ENCODE data around the gene COX5A. TPM values are rescaled to one million over a fixed set of nuclear protein-coding genes. Genes with fewer than 3 reads are reported as not detected.
"Not testable (repeated sequence)": the region's sequence is repeated elsewhere in the genome, so short reads cannot be mapped to it uniquely, and the experiment has no call there.

COX5A gene
- total and polyA plus RNA-seq, 2 donors (not counting 1 experiment from before 2014, with no cell fraction given) = 53.3 to 77.3 TPM

- no peak for ATAC-seq (ENCODE audit: low read depth)
- POLR2A ChIA-PET = no interaction called here
- CTCF ChIA-PET = interaction anchor here (1.2 kb wide), 1 partner anchor 260 kb away, joined by 4 read pairs; no protein-coding TSS in a partner anchor
- no peak overlapping the region for H3K4me3 Mint-ChIP-seq
- no peak for TF ChIP-seq EZH2 (IDR thresholded peaks at IDR 0.05; ENCODE audit: borderline replicate concordance, insufficient read depth, low read depth, low read length, poor library complexity, severe bottlenecking)
- TF ChIP-seq, protein P1, sequence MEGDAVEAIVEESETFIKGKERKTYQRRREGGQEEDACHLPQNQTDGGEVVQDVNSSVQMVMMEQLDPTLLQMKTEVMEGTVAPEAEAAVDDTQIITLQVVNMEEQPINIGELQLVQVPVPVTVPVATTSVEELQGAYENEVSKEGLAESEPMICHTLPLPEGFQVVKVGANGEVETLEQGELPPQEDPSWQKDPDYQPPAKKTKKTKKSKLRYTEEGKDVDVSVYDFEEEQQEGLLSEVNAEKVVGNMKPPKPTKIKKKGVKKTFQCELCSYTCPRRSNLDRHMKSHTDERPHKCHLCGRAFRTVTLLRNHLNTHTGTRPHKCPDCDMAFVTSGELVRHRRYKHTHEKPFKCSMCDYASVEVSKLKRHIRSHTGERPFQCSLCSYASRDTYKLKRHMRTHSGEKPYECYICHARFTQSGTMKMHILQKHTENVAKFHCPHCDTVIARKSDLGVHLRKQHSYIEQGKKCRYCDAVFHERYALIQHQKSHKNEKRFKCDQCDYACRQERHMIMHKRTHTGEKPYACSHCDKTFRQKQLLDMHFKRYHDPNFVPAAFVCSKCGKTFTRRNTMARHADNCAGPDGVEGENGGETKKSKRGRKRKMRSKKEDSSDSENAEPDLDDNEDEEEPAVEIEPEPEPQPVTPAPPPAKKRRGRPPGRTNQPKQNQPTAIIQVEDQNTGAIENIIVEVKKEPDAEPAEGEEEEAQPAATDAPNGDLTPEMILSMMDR (IDR thresholded peaks at IDR 0.05) = no peak
- H3K36me3 ChIP-seq (replicated peaks in 1 of 2; ENCODE audit: control extremely low read depth in 1 of 2, control insufficient read depth in 1 of 2, extremely low read depth in 1 of 2, insufficient read depth in 2 of 2, low read length in 1 of 2) = peaks cover 0 to 31% of the 10 kb centered on the region in 2 experiments
- H3K27ac Mint-ChIP-seq = no peak overlapping the region
- no peaks in the 10 kb centered on the region for H3K9me3 ChIP-seq (ENCODE audit: control extremely low read depth in 1 of 3, control insufficient read depth in 2 of 3, insufficient read depth in 1 of 3, low read length in 2 of 3)
- H3K79me2 ChIP-seq (ENCODE audit: control insufficient read depth, insufficient read depth, low read length) = no peaks in the 10 kb centered on the region
- no peak overlapping the region for H3K4me3 ChIP-seq (ENCODE audit: control extremely low read depth in 1 of 5, extremely low read depth in 1 of 5, insufficient read depth in 1 of 5, low read depth in 2 of 5, low read length in 4 of 5)
- no peak overlapping the region for H3K27ac ChIP-seq (ENCODE audit: low read length in 2 of 2)
- H3K4me1 Mint-ChIP-seq = peaks cover 22% of the 10 kb centered on the region
- peaks cover 14 to 24% of the 10 kb centered on the region in 2 donors for H3K4me1 ChIP-seq (ENCODE audit: control insufficient read depth in 2 of 2, insufficient read depth in 2 of 2, low read length in 2 of 2)
- H3K27me3 Mint-ChIP-seq = no peaks in the 10 kb centered on the region
- no peak overlapping the region for H3K9ac ChIP-seq (ENCODE audit: low read length)
- no peak overlapping the region for H2AFZ ChIP-seq (ENCODE audit: insufficient read depth, low read depth, low read length, poor library complexity, severe bottlenecking)
- no peaks in the 10 kb centered on the region for H3K27me3 ChIP-seq (replicated peaks in 1 of 4; ENCODE audit: control extremely low read depth in 1 of 4, control insufficient read depth in 3 of 4, insufficient read depth in 4 of 4, low read length in 3 of 4)
- intact Hi-C loops (cut with micrococcal nuclease) = no loop called here
- H4K20me1 ChIP-seq (ENCODE audit: control insufficient read depth, insufficient read depth, low read length, poor library complexity, severe bottlenecking) = peaks cover 3% of the 10 kb centered on the region
- H3K4me2 ChIP-seq (replicated peaks; ENCODE audit: low read depth, low read length, poor library complexity, severe bottlenecking) = no peak overlapping the region
- no peaks in the 10 kb centered on the region for H3K9me3 Mint-ChIP-seq (ENCODE audit: insufficient read depth)
- no peak for DNase-seq
- WGBS (ENCODE audit: insufficient coverage) = 95% methylated on average over 2 of the region's 3 CpGs
These were observed 41.6 kb downstream of the COX5A start for GRCh38 chr15:74896316-74896715.

GRCh38 chr15:74895830-74896229 is 42.0 kb downstream of the COX5A start:
- H3K4me1 Mint-ChIP-seq = peaks cover 24% of the 10 kb centered on the region
- no peak overlapping the region for H3K4me3 ChIP-seq (ENCODE audit: control extremely low read depth in 1 of 5, extremely low read depth in 1 of 5, insufficient read depth in 1 of 5, low read depth in 2 of 5, low read length in 4 of 5)
- no peak overlapping the region for H3K27ac ChIP-seq (ENCODE audit: low read length in 2 of 2)
- intact Hi-C loops (cut with micrococcal nuclease) = no loop called here
- H3K27me3 ChIP-seq (replicated peaks in 1 of 4; ENCODE audit: control extremely low read depth in 1 of 4, control insufficient read depth in 3 of 4, insufficient read depth in 4 of 4, low read length in 3 of 4) = no peaks in the 10 kb centered on the region
- no peak overlapping the region for H2AFZ ChIP-seq (ENCODE audit: insufficient read depth, low read depth, low read length, poor library complexity, severe bottlenecking)
- CTCF ChIA-PET = interaction anchor here (0.7 to 1.4 kb wide), 2 partner anchors 10 to 751 kb away, joined by 4 to 5 read pairs; partner anchors contain the start of gene FAM219B
- H3K79me2 ChIP-seq (ENCODE audit: control insufficient read depth, insufficient read depth, low read length) = no peaks in the 10 kb centered on the region
- H3K27ac Mint-ChIP-seq = no peak overlapping the region
- no peak overlapping the region for H3K9ac ChIP-seq (ENCODE audit: low read length)
- no peaks in the 10 kb centered on the region for H4K20me1 ChIP-seq (ENCODE audit: control insufficient read depth, insufficient read depth, low read length, poor library complexity, severe bottlenecking)
- DNase-seq (no peak), ATAC-seq (ENCODE audit: low read depth) (no peak)
- H3K27me3 Mint-ChIP-seq = no peaks in the 10 kb centered on the region
- POLR2A ChIA-PET = interaction anchor here (1.8 kb wide), 1 partner anchor 10 kb away, joined by 5 read pairs; no protein-coding TSS in a partner anchor
- H3K4me1 ChIP-seq (ENCODE audit: control insufficient read depth in 2 of 2, insufficient read depth in 2 of 2, low read length in 2 of 2) = peaks cover 13 to 20% of the 10 kb centered on the region in 2 donors
- TF ChIP-seq, protein P1 (IDR thresholded peaks at IDR 0.05) = no peak
- no peak for TF ChIP-seq EZH2 (IDR thresholded peaks at IDR 0.05; ENCODE audit: borderline replicate concordance, insufficient read depth, low read depth, low read length, poor library complexity, severe bottlenecking)
- no peak overlapping the region for H3K4me2 ChIP-seq (replicated peaks; ENCODE audit: low read depth, low read length, poor library complexity, severe bottlenecking)
- 96% methylated on average over 5 of the region's 6 CpGs for WGBS (ENCODE audit: insufficient coverage)
- H3K9me3 ChIP-seq (ENCODE audit: control extremely low read depth in 1 of 3, control insufficient read depth in 2 of 3, insufficient read depth in 1 of 3, low read length in 2 of 3) = no peaks in the 10 kb centered on the region
- H3K36me3 ChIP-seq (replicated peaks in 1 of 2; ENCODE audit: control extremely low read depth in 1 of 2, control insufficient read depth in 1 of 2, extremely low read depth in 1 of 2, insufficient read depth in 2 of 2, low read length in 1 of 2) = peaks cover 0 to 26% of the 10 kb centered on the region in 2 experiments
- no peak overlapping the region for H3K4me3 Mint-ChIP-seq
- no peaks in the 10 kb centered on the region for H3K9me3 Mint-ChIP-seq (ENCODE audit: insufficient read depth)

DNA sequence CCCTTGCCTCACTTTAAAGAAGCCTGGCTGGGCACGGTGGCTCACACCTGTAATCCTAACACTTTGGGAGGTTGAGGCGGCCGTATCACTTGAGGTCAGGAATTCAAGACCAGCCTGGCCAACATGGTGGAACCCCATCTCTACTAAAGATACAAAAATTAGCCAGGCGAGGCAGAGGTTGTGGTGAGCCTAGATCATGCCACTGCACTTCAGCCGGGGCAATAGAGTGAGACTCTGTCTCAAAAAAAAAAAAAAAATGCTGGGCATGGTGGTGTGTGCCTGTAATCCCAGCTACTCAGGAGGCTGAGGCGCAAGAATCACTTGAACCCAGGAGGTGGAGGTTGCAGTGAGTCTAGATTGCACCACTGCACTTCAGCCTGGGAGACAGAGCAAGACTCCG is 43.5 kb downstream of the COX5A start:
- Histone ChIP-seq H3K36me3 (replicated peaks in 1 of 2; ENCODE audit: control extremely low read depth in 1 of 2, control insufficient read depth in 1 of 2, extremely low read depth in 1 of 2, insufficient read depth in 2 of 2, low read length in 1 of 2) (peaks cover 0 to 15% of the 10 kb centered on the region in 2 experiments), H3K79me2 (ENCODE audit: control insufficient read depth, insufficient read depth, low read length) (peaks cover 13% of the 10 kb centered on the region), H3K4me1 (ENCODE audit: control insufficient read depth in 2 of 2, insufficient read depth in 2 of 2, low read length in 2 of 2) (peaks cover 22 to 32% of the 10 kb centered on the region in 2 donors)
- H2AFZ ChIP-seq (ENCODE audit: insufficient read depth, low read depth, low read length, poor library complexity, severe bottlenecking); H3K4me3 Mint-ChIP-seq; H3K9me3 ChIP-seq (ENCODE audit: control extremely low read depth in 1 of 3, control insufficient read depth in 2 of 3, insufficient read depth in 1 of 3, low read length in 2 of 3); H3K9ac ChIP-seq (ENCODE audit: low read length); H3K9me3 Mint-ChIP-seq (ENCODE audit: insufficient read depth); H3K27me3 ChIP-seq (replicated peaks in 1 of 4; ENCODE audit: control extremely low read depth in 1 of 4, control insufficient read depth in 3 of 4, insufficient read depth in 4 of 4, low read length in 3 of 4); H3K27ac ChIP-seq (ENCODE audit: low read length in 2 of 2); ATAC-seq (ENCODE audit: low read depth); DNase-seq; H4K20me1 ChIP-seq (ENCODE audit: control insufficient read depth, insufficient read depth, low read length, poor library complexity, severe bottlenecking); H3K27ac Mint-ChIP-seq; H3K4me2 ChIP-seq (replicated peaks; ENCODE audit: low read depth, low read length, poor library complexity, severe bottlenecking); H3K4me3 ChIP-seq (ENCODE audit: control extremely low read depth in 1 of 5, extremely low read depth in 1 of 5, insufficient read depth in 1 of 5, low read depth in 2 of 5, low read length in 4 of 5); H3K27me3 Mint-ChIP-seq: not testable (repeated sequence)
- intact Hi-C loops (cut with micrococcal nuclease) = loop anchor here (5.0 kb wide), 1 partner anchor 43 kb away; the partner anchor contains the start of gene COX5A
- peaks cover 35% of the 10 kb centered on the region for H3K4me1 Mint-ChIP-seq
- POLR2A ChIA-PET = interaction anchor here (1.8 kb wide), 1 partner anchor 11 kb away, joined by 5 read pairs; no protein-coding TSS in a partner anchor
- 100% methylated on average over 3 of the region's 7 CpGs for WGBS (ENCODE audit: insufficient coverage)
- CTCF ChIA-PET = interaction anchor here (0.7 to 1.4 kb wide), 5 partner anchors 11 to 690 kb away, joined by 3 to 5 read pairs (median 5); partner anchors contain the start of gene FAM219B
